Measurements from ENCODE around the gene CRB1. TPM values are rescaled to one million over a fixed set of nuclear protein-coding genes. Genes with fewer than 3 reads are reported as not detected.

Gene CRB1
- total RNA-seq, 4 donors from 2014 or later, result 0.12 to 0.54 (median 0.33) TPM

DNA sequence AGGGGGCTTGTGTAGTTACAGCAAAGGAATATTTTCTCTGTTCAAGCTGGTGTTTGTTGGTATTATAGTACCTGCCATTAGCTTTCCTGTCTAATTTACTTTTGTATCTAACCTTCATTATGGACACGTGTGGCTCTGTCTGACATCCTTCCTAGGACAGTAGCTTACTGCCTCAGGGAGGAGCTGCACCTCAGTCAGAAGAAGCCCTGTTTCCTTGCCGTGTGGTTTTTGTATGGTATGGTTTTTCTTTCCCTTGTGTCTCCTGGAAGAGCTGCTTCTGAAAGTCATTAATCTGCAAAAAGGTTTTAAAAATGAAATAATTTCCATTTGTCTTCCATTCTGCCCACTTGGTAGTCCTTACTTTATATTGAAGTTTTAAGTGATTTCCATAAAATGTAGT, 17.4 kb upstream of the CRB1 start:
- Histone ChIP-seq H3K4me1 (no peaks in the 10 kb centered on the region), H3K4me3 (no peak overlapping the region), H3K27me3 (no peaks in the 10 kb centered on the region), H3K9me3 (no peaks in the 10 kb centered on the region), H3K27ac (no peak overlapping the region), H3K36me3 (no peaks in the 10 kb centered on the region)
- 39 to 56% methylated on average over 2 of the region's 2 CpGs for WGBS, 2 donors (ENCODE audit: low coverage in 1 of 2)
- TF ChIP-seq POLR2A (IDR thresholded peaks at IDR 0.05), result no peak
- TF ChIP-seq, protein P1, sequence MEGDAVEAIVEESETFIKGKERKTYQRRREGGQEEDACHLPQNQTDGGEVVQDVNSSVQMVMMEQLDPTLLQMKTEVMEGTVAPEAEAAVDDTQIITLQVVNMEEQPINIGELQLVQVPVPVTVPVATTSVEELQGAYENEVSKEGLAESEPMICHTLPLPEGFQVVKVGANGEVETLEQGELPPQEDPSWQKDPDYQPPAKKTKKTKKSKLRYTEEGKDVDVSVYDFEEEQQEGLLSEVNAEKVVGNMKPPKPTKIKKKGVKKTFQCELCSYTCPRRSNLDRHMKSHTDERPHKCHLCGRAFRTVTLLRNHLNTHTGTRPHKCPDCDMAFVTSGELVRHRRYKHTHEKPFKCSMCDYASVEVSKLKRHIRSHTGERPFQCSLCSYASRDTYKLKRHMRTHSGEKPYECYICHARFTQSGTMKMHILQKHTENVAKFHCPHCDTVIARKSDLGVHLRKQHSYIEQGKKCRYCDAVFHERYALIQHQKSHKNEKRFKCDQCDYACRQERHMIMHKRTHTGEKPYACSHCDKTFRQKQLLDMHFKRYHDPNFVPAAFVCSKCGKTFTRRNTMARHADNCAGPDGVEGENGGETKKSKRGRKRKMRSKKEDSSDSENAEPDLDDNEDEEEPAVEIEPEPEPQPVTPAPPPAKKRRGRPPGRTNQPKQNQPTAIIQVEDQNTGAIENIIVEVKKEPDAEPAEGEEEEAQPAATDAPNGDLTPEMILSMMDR (IDR thresholded peaks at IDR 0.05), result no peak
- no peak for TF ChIP-seq POLR2AphosphoS5 (IDR thresholded peaks at IDR 0.05)
- TF ChIP-seq EP300 (IDR thresholded peaks at IDR 0.05), result no peak
- no peak for ATAC-seq

GRCh38 chr1:197252973-197253372, 15.1 kb upstream of the CRB1 start:
- ATAC-seq, result no peak
- Histone ChIP-seq H3K9me3 (no peaks in the 10 kb centered on the region), H3K27me3 (no peaks in the 10 kb centered on the region), H3K4me1 (no peaks in the 10 kb centered on the region), H3K27ac (no peak overlapping the region), H3K36me3 (no peaks in the 10 kb centered on the region), H3K4me3 (no peak overlapping the region)
- 67 to 78% methylated on average over 4 of the region's 4 CpGs for WGBS, 2 donors (ENCODE audit: low coverage in 1 of 2)
- TF ChIP-seq, protein P1 (IDR thresholded peaks at IDR 0.05), result no peak
- TF ChIP-seq EP300 (IDR thresholded peaks at IDR 0.05), result no peak
- TF ChIP-seq POLR2AphosphoS5 (IDR thresholded peaks at IDR 0.05), result no peak
- no peak for TF ChIP-seq POLR2A (IDR thresholded peaks at IDR 0.05)

DNA sequence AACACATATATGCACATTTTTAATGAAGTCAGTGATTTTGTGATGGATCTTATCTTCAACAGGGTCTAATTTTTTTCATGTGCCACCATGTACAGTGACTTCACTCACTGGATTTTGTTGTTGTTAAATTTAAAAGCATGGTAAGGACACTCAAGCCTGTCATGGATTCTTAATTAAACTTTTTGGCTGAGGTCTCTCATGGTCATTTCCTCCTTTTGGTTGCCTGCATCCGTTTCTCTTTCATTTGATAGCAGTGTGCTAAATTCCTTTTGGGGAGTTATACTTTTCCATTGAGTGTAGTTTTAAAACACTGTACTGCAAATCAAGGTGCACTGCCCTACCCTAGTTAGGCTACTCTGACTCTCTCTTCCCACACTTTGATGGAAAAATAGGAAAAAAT, 13.2 kb upstream of the CRB1 start:
- no peaks in the 10 kb centered on the region for H3K4me1 ChIP-seq
- no peak for ATAC-seq
- no peaks in the 10 kb centered on the region for H3K27me3 ChIP-seq
- H3K36me3 ChIP-seq, result no peaks in the 10 kb centered on the region
- H3K9me3 ChIP-seq, result no peaks in the 10 kb centered on the region
- H3K27ac ChIP-seq, result no peak overlapping the region
- H3K4me3 ChIP-seq, result no peak overlapping the region
- TF ChIP-seq POLR2AphosphoS5 (IDR thresholded peaks at IDR 0.05) (no peak), EP300 (IDR thresholded peaks at IDR 0.05) (no peak), POLR2A (IDR thresholded peaks at IDR 0.05) (no peak)
- TF ChIP-seq, protein P1 (IDR thresholded peaks at IDR 0.05), result no peak
- 0 to 13% methylated on average over 1 of the region's 1 CpG for WGBS, 2 donors (ENCODE audit: low coverage in 1 of 2)

GRCh38 chr1:197264936-197265567, 3.0 kb upstream of the CRB1 start:
- no peaks in the 10 kb centered on the region for H3K4me1 ChIP-seq
- no peak overlapping the region for H3K4me3 ChIP-seq
- H3K27me3 ChIP-seq, result no peaks in the 10 kb centered on the region
- H3K9me3 ChIP-seq, result no peaks in the 10 kb centered on the region
- 67 to 89% methylated on average over 1 of the region's 1 CpG for WGBS, 2 donors (ENCODE audit: low coverage in 1 of 2)
- no peak for ATAC-seq
- TF ChIP-seq POLR2A (IDR thresholded peaks at IDR 0.05), result no peak
- no peak for TF ChIP-seq EP300 (IDR thresholded peaks at IDR 0.05)
- TF ChIP-seq POLR2AphosphoS5 (IDR thresholded peaks at IDR 0.05), result no peak
- TF ChIP-seq, protein P1 (IDR thresholded peaks at IDR 0.05), result no peak
- H3K36me3 ChIP-seq, result no peaks in the 10 kb centered on the region
- no peak overlapping the region for H3K27ac ChIP-seq

DNA sequence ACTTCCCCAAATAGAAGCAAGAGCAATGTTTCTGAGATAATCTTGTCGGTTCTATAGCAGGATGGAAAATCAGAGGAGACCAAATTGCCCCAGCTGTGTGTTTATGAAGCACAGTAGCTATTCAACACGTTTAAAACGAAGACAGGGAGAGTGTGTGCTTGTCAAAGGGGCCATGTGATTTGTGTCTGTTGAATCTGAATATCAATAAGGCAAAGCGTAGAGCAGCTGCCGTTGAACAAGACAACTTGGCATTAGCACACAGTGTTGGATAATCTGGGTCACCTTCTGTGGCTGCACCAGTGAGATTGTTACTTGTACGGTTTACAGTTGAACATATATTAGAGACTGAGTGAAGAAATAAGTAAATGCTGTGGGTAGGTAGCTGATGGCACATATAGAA, 1.0 kb downstream of the CRB1 start:
- Histone ChIP-seq H3K27me3 (no peaks in the 10 kb centered on the region), H3K9me3 (no peaks in the 10 kb centered on the region), H3K36me3 (no peaks in the 10 kb centered on the region), H3K27ac (no peak overlapping the region), H3K4me3 (no peak overlapping the region), H3K4me1 (no peaks in the 10 kb centered on the region)
- WGBS, 2 donors (ENCODE audit: low coverage in 1 of 2), result 30 to 33% methylated on average over 5 to 6 of the region's 6 CpGs
- TF ChIP-seq, protein P1 (IDR thresholded peaks at IDR 0.05), result no peak
- no peak for TF ChIP-seq EP300 (IDR thresholded peaks at IDR 0.05)
- TF ChIP-seq POLR2AphosphoS5 (IDR thresholded peaks at IDR 0.05), result no peak
- TF ChIP-seq POLR2A (IDR thresholded peaks at IDR 0.05), result no peak
- ATAC-seq, result no peak

Data from gastroesophageal sphincter (tissue), 4 donors.